Ovary (tissue), 9 donors: ENCODE measurements around the gene HOPX. TPM values are rescaled to one million over a fixed set of nuclear protein-coding genes. Genes with fewer than 3 reads are reported as not detected.
"Not testable (repeated sequence)": the region's sequence is repeated elsewhere in the genome, so short reads cannot be mapped to it uniquely, and the experiment has no call there.

ENCODE experiments used
- DNase-seq, 5 donors: peaks; one replicate each; pipeline ENCODE4 v3.0.0-alpha.2; 2019 to 2020
- H3K27ac ChIP-seq, 2 donors: fragments of 200-600 bp; one replicate each; pipeline versions ENCODE4 v1.5.1 to v1.8.0; 2019 to 2022
- H3K27me3 ChIP-seq: fragments of 200-600 bp; one replicate; pipeline ENCODE4 v1.8.0; 2022
- H3K36me3 ChIP-seq: fragments of 200-600 bp; sonication (generic); one replicate; pipeline ENCODE4 v1.5.1; 2019
- H3K4me1 ChIP-seq: one replicate; pipeline ENCODE4 v1.8.1; 2013; ENCODE audit warnings: mild to moderate bottlenecking, moderate library complexity; ENCODE audit not compliant: insufficient read depth
- H3K4me3 ChIP-seq: fragments of 200-600 bp; sonication (generic); one replicate; pipeline ENCODE4 v1.5.1; 2017
- H3K9me3 ChIP-seq, 2 donors: fragments of 200-600 bp in 1 of 2; sonication (generic) in 1 of 2; one replicate each; pipeline versions ENCODE4 v1.5.1 to v1.8.1; 2013 to 2019; ENCODE audit warnings: mild to moderate bottlenecking in 1 of 2, moderate library complexity in 1 of 2
- CTCF ChIP-seq, 3 donors: fragments of 450-650 bp in 2 of 3; fragments of 200-600 bp in 1 of 3; IDR thresholded peaks; one replicate each; pipeline versions ENCODE4 v1.5.1 to v1.8.0; 2016 to 2022; ENCODE audit warnings: antibody characterized with exemption in 3 of 3, mild to moderate bottlenecking in 1 of 3
- EP300 ChIP-seq: sonication (generic); formaldehyde crosslinking; IDR thresholded peaks from one replicate; pipeline ENCODE4 v1.6.1; 2017; ENCODE audit warnings: antibody characterized with exemption
- POLR2A ChIP-seq: fragments of 450-650 bp; IDR thresholded peaks from one replicate; pipeline ENCODE4 v1.6.1; 2017; ENCODE audit warnings: antibody characterized with exemption, mild to moderate bottlenecking, moderate library complexity
- WGBS, 3 donors: extraction: QIAGEN DNeasy Blood & Tissue Kit in 1 of 3; methylation state at CpG; one replicate each; pipeline versions ENCODE4 v1.1.5 to v1.1.7; 2013 to 2017; 5-methylcytosine and 5-hydroxymethylcytosine counted together
- intact Hi-C, 4 donors: fragments of 100-400 bp; cut with DNase I; formaldehyde crosslinking; loops; one replicate each; pipeline versions ENCODE4 v1.11.0 to v1.15.1; 2022 to 2023
- polyA plus RNA-seq, 2 donors: library from polyadenylated mRNA; stranded (reverse); fragments of 200-250 nt in 1 of 2; fragments of 350-450 nt in 1 of 2; fragmentation: Illumina TruSeq in 1 of 2; extraction: RNeasy Lipid Tissue Mini Kit (QIAGEN cat#74804) in 1 of 2; gene quantifications; one replicate each; pipeline ENCODE4 v1.2.3, GENCODE V29; 2013 to 2014
- total RNA-seq, 7 donors: library from RNA; depleted of rRNA in 2 of 7; stranded (reverse); fragments of >200 nt in 2 of 7; fragmentation: NEBNext Ultra II Directional in 3 of 7; extraction: Animal tissue kit (Norgen Biotek cat#: 25700) in 3 of 7; gene quantifications; one replicate each; pipeline versions ENCODE4 v1.1.0 to v1.2.4, GENCODE V29; 2016 to 2023
- donor health status: DM: no; HTN: no; CAD: no; lungs with moderate emphysema.
- donor health status: DM: no; HTN: no; CAD: no.
- donor health status: Bipolar disorder and iron deficiency.
- donor health status: DM: yes; HTN: yes; CAD: no.
- donor health status: DM: no; HTN: no; CAD: no.
- donor health status: DM: yes; HTN: yes; CAD: no.

Gene HOPX
- total and polyA plus RNA-seq, 9 donors = 2.1 to 22.2 (median 8.8) TPM

- Histone ChIP-seq H3K9me3 (no peaks in the 10 kb centered on the region), H3K4me1 (no peaks in the 10 kb centered on the region), H3K36me3 (no peaks in the 10 kb centered on the region), H3K4me3 (no peak overlapping the region), H3K27ac (no peak overlapping the region), H3K27me3 (no peaks in the 10 kb centered on the region)
- DNase-seq = no peak
- TF ChIP-seq EP300 (no peak), CTCF (IDR thresholded peaks at IDR 0.05) (no peak), POLR2A (no peak)
- intact Hi-C loops = no loop called here
- WGBS, 3 donors = 83 to 87% (median 86%) methylated on average over 1 of the region's 1 CpG
These were observed 9.7 kb downstream of the HOPX start for GRCh38 chr4:56671373-56671772.

GRCh38 chr4:56668267-56668666, 12.8 kb downstream of the HOPX start:
- Histone ChIP-seq H3K4me1 (no peaks in the 10 kb centered on the region), H3K36me3 (no peaks in the 10 kb centered on the region), H3K4me3 (no peak overlapping the region), H3K27me3 (no peaks in the 10 kb centered on the region), H3K9me3 (no peaks in the 10 kb centered on the region), H3K27ac (no peak overlapping the region)
- no peak for DNase-seq
- intact Hi-C loops = no loop called here
- TF ChIP-seq POLR2A = no peak
- TF ChIP-seq EP300 = no peak
- no peak for TF ChIP-seq CTCF (IDR thresholded peaks at IDR 0.05)
- WGBS, 3 donors = 90 to 92% (median 91%) methylated on average over 4 of the region's 4 CpGs

- H3K27me3 ChIP-seq, H3K9me3 ChIP-seq, H3K36me3 ChIP-seq, DNase-seq, H3K4me1 ChIP-seq, intact Hi-C loops, H3K4me3 ChIP-seq, H3K27ac ChIP-seq: not testable (repeated sequence)
- WGBS, 3 donors = 61 to 86% (median 71%) methylated on average over 1 of the region's 1 CpG
These were observed 13.7 kb downstream of the HOPX start for GRCh38 chr4:56667396-56667795.

GRCh38 chr4:56666279-56666678, 14.8 kb downstream of the HOPX start:
- Histone ChIP-seq H3K9me3 (no peaks in the 10 kb centered on the region), H3K4me1 (no peaks in the 10 kb centered on the region), H3K36me3 (no peaks in the 10 kb centered on the region), H3K27ac (no peak overlapping the region), H3K4me3 (no peak overlapping the region), H3K27me3 (no peaks in the 10 kb centered on the region)
- intact Hi-C loops = no loop called here
- TF ChIP-seq POLR2A (no peak), CTCF (IDR thresholded peaks at IDR 0.05) (no peak), EP300 (no peak)
- WGBS, 3 donors = 69 to 76% (median 73%) methylated on average over 2 of the region's 2 CpGs
- DNase-seq = no peak

GRCh38 chr4:56665781-56666180, 15.3 kb downstream of the HOPX start:
- WGBS, 3 donors = 87 to 90% (median 90%) methylated on average over 5 of the region's 5 CpGs
- TF ChIP-seq CTCF (IDR thresholded peaks at IDR 0.05) (no peak), EP300 (no peak), POLR2A (no peak)
- Histone ChIP-seq H3K4me3 (no peak overlapping the region), H3K27ac (no peak overlapping the region), H3K27me3 (no peaks in the 10 kb centered on the region), H3K9me3 (no peaks in the 10 kb centered on the region), H3K4me1 (no peaks in the 10 kb centered on the region), H3K36me3 (no peaks in the 10 kb centered on the region)
- intact Hi-C loops = no loop called here
- no peak for DNase-seq
